NCI-H82 (cell line): Measurements from ENCODE around the gene LINGO3.

Experiments
- DNase-seq: peaks from one replicate; lab custom pipeline; 2025; lab: John Stamatoyannopoulos, UW

The LINGO3 gene

GRCh38 chr19:2339644-2340310 lies 31.8 kb upstream of the LINGO3 start:
- DNase-seq, result no peak

GRCh38 chr19:2338751-2339643 lies 31.0 kb upstream of the LINGO3 start:
- no peak for DNase-seq

- DNase-seq, result no peak
Measured at GRCh38 chr19:2338055-2338615, 30.2 kb upstream of the LINGO3 start.

- peak; percentile 55 for DNase-seq
Measured at GRCh38 chr19:2337329-2337707, 29.4 kb upstream of the LINGO3 start.

- DNase-seq, result no peak
Measured at GRCh38 chr19:2336528-2337328, 28.8 kb upstream of the LINGO3 start.

GRCh38 chr19:2335848-2336247 lies 27.9 kb upstream of the LINGO3 start:
- no peak for DNase-seq

GRCh38 chr19:2334986-2335846 lies 27.3 kb upstream of the LINGO3 start:
- no peak for DNase-seq

- DNase-seq, result no peak
Measured at GRCh38 chr19:2334426-2334825, 26.5 kb upstream of the LINGO3 start.

- DNase-seq, result no peak
Measured at GRCh38 chr19:2333807-2334211, 25.9 kb upstream of the LINGO3 start.

GRCh38 chr19:2333027-2333806 lies 25.3 kb upstream of the LINGO3 start:
- peak; percentile 43 for DNase-seq

- no peak for DNase-seq
Measured at GRCh38 chr19:2332341-2333026, 24.5 kb upstream of the LINGO3 start.

- DNase-seq, result no peak
Measured at GRCh38 chr19:2331601-2332246, 23.8 kb upstream of the LINGO3 start.

- no peak for DNase-seq
Measured at GRCh38 chr19:2330632-2331284, 22.8 kb upstream of the LINGO3 start.

- no peak for DNase-seq
Measured at GRCh38 chr19:2330255-2330631, 22.3 kb upstream of the LINGO3 start.

GRCh38 chr19:2329501-2329916 lies 21.6 kb upstream of the LINGO3 start:
- DNase-seq, result peak; percentile 18

GRCh38 chr19:2329149-2329478 lies 21.2 kb upstream of the LINGO3 start:
- DNase-seq, result no peak

- peak; percentile 89 for DNase-seq
Measured at GRCh38 chr19:2328401-2329148, 20.6 kb upstream of the LINGO3 start, which contains the start of the genes LSM7 and SPPL2B. LSM7 (minus strand) TSS chr19:2328586; CDS start chr19:2328566, 20 bp downstream. SPPL2B (plus strand) TSS chr19:2328684; CDS start chr19:2328710, 26 bp downstream.
